ENCODE results near the gene PLXNB1.

DNA sequence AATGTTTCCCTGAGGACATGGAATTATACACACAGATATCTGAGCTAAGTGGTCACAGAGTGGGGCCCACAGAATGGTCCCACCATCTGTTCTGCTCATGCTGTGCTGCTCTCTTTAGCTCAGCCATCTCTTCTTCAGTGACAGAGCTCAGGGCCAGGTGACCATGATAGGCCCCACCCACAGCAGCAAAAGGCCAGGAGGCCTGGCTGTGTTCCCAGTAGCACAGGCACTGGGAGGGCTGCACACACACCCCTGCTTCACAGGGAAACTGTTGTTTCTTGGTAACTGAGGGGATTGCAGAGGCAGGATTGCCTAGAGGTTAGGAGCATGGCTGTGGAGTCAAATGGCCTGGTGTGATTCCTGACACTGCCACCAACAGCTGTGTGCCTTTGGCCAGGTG lies 62.7 kb downstream of the PLXNB1 start:
- no peak for TF ChIP-seq EZH2 (IDR thresholded peaks at IDR 0.05; ENCODE audit: borderline replicate concordance, low read depth, low read length, poor library complexity, severe bottlenecking)
- TF ChIP-seq, protein P1, sequence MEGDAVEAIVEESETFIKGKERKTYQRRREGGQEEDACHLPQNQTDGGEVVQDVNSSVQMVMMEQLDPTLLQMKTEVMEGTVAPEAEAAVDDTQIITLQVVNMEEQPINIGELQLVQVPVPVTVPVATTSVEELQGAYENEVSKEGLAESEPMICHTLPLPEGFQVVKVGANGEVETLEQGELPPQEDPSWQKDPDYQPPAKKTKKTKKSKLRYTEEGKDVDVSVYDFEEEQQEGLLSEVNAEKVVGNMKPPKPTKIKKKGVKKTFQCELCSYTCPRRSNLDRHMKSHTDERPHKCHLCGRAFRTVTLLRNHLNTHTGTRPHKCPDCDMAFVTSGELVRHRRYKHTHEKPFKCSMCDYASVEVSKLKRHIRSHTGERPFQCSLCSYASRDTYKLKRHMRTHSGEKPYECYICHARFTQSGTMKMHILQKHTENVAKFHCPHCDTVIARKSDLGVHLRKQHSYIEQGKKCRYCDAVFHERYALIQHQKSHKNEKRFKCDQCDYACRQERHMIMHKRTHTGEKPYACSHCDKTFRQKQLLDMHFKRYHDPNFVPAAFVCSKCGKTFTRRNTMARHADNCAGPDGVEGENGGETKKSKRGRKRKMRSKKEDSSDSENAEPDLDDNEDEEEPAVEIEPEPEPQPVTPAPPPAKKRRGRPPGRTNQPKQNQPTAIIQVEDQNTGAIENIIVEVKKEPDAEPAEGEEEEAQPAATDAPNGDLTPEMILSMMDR (conservative IDR thresholded peaks at IDR 0.05; ENCODE audit: low read depth, low read length): no peak
